ENCODE measurements around the gene DMAC1.

The DMAC1 gene

GRCh38 chr9:7783635-7784063 is 15.9 kb downstream of the DMAC1 start:
- DNase-seq (ENCODE audit: extremely low read depth in 1 of 2, low read depth in 1 of 2) = no peak

DNA sequence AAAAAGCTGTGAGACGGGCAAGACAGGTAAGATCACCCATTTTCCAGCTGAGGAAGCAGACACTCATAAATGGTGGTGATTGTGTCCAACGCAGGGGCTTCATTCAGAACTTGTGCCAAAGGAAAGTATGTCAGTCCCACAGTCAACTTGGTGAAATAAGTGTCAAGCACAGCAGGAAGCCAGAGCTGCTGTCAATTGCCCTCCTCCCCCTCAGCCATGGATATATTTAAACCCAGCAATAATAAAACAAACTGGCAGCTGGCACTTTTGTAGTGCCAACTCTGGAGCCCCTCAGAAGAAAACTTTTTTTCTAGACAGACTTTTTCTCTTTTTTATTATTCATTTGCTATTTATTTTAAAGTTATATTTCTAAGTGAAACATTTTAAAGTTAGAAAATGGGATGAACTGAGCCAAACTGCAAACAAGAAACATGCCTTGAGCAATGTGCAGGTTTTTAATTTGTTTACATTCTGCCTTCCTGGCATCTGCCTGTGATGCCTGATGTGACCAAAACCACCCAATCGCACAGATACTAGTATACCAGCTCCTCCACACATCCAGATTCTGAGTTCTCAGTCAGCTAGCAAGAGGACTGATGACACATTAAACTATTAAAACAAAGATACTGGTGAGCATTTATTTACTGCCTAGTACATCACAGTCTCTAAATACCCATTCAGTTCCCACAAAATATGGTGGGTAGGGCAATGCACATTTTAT is 17.0 kb downstream of the DMAC1 start:
- DNase-seq (ENCODE audit: extremely low read depth in 1 of 2, low read depth in 1 of 2) = no peak

GRCh38 chr9:7780261-7780988 is 19.2 kb downstream of the DMAC1 start:
- no peak for DNase-seq (ENCODE audit: extremely low read depth in 1 of 2, low read depth in 1 of 2)

GRCh38 chr9:7778851-7779600 is 20.6 kb downstream of the DMAC1 start:
- no peak for DNase-seq (ENCODE audit: extremely low read depth in 1 of 2, low read depth in 1 of 2)

GRCh38 chr9:7777771-7778170 is 21.8 kb downstream of the DMAC1 start:
- no peak for DNase-seq (ENCODE audit: extremely low read depth in 1 of 2, low read depth in 1 of 2)

DNA sequence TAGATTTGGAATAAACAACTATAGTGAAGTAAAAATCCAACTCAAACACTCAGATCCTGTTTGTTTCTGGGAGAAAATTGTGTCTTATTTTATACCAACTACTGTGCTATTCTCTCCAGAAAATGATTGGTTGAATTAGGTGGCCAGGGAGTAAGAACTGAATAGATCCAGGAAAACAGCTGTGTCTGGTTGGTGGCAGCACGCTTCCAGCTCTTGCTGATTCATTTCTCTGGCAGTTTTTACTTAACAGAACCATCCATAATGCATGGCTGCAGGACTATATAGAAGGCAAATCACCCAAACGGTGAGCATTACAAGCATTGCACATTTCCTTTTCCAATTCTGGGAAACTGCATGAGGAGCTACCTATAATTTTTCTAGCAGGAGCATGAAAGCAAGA is 29.5 kb downstream of the DMAC1 start:
- DNase-seq (ENCODE audit: extremely low read depth in 1 of 2, low read depth in 1 of 2) = no peak

DNA sequence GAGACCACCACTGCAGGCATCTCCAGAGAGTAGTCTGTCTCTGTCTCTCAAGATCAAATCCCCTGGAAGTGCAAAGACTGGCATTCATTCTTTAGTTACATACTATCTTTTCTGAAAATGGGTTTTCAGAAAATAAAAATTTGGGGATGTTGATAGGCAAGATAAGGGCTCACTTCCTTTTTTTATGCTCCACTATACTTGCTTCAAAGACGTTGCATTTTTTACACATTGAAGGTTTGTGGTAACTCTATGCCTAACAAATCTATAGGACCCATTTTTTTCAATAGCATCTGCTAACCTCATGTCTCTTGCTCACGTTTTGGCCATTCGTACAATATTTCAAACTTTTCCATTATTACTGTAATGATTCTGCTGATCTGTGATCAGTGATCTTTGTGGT is 37.0 kb downstream of the DMAC1 start:
- no peak for DNase-seq (ENCODE audit: extremely low read depth in 1 of 2, low read depth in 1 of 2)

DNA sequence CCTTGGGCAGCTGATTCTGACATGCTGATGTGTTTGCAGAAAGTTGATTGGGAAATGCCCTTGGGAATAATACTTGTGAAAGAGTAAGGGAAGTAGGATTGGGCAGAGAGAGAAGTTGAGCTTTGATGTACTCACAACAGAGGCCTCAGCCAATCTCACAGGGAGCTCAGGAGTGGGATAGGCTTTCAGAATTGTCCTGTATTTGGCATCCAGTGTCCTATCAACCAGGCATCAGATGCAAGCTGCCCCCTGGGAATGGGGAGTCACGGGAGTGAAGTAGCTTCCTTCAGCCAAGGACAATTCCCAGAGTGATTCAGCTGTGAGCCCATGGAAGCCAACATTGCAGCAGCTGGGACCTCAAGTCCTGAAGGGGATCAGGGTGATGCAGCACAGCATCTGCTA is 39.6 kb downstream of the DMAC1 start:
- DNase-seq (ENCODE audit: extremely low read depth in 1 of 2, low read depth in 1 of 2) = no peak

DNA sequence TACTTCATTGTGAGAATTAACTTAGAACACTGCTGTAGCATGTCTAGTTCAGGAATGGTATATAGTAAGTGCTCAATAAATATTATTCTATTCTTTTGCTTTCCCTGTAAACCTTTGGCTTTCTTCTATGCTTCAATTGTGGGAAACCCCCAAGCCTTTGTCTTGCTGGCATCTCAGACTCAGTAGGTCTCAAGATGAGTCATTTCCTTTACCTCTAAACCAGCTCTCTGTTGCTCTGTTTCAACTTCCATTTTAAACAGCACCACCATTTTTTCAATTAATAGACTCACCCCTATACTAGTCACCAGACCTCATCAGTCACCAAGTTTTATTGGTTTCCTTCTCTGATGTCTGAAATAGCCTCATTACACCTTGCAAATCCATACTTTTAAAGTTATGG is 43.5 kb downstream of the DMAC1 start:
- DNase-seq (ENCODE audit: extremely low read depth in 1 of 2, low read depth in 1 of 2) = no peak

DNA sequence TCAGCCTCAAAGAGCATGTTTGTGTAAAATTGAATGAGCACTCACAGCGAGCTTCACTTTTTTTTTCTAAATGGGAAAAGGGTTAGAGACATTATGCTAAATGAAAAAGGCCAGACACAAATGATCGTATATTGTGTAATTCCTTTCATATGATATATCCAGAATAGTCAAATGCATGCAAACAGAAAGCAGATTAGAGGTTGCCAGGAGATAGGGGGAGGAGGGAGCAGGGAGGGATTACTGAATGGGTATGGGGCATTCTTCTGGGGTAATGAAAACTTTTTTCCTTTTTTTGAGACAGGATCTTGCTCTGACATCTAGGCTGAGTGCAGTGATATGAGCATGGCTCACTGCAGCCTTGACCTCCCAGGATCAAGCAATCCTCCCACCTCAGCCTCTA is 47.1 kb downstream of the DMAC1 start:
- DNase-seq (ENCODE audit: extremely low read depth in 1 of 2, low read depth in 1 of 2) = no peak
